Smooth muscle cell (in vitro differentiated cells): ENCODE measurements around the gene WFDC11. TPM values are rescaled to one million over a fixed set of nuclear protein-coding genes. Genes with fewer than 3 reads are reported as not detected.

Experiments used
- DNase-seq: peaks from one replicate; lab custom pipeline; 2025; ENCODE audit not compliant: unreplicated experiment; lab: John Stamatoyannopoulos, UW
- H2AFZ ChIP-seq: fragments of 200-600 bp; sonication (generic); 2 replicates; pipeline ENCODE4 v1.6.0; 2016; ENCODE audit warnings: antibody characterized with exemption, low read depth, mild to moderate bottlenecking
- H3F3A ChIP-seq: fragments of 200-600 bp; sonication (generic); 2 replicates; pipeline ENCODE4 v1.6.0; 2017; ENCODE audit warnings: antibody characterized with exemption, low read depth
- H3K27ac ChIP-seq: fragments of 200-600 bp; sonication (generic); 2 replicates; pipeline ENCODE4 v1.5.1; 2016; ENCODE audit warnings: low read depth, mild to moderate bottlenecking
- H3K27me3 ChIP-seq: fragments of 200-600 bp; sonication (generic); 2 replicates; pipeline ENCODE4 v1.6.1; 2016; ENCODE audit warnings: low read depth, mild to moderate bottlenecking
- H3K36me3 ChIP-seq: fragments of 200-600 bp; sonication (generic); 2 replicates; pipeline ENCODE4 v1.5.1; 2016; ENCODE audit warnings: low read depth
- H3K4me1 ChIP-seq: fragments of 200-600 bp; sonication (generic); 2 replicates; pipeline ENCODE4 v1.5.1; 2016; ENCODE audit warnings: low read depth
- H3K4me2 ChIP-seq: fragments of 200-600 bp; sonication (generic); 2 replicates; pipeline ENCODE4 v1.6.0; 2016; ENCODE audit warnings: mild to moderate bottlenecking
- H3K4me3 ChIP-seq: fragments of 200-600 bp; sonication (generic); 2 replicates; pipeline ENCODE4 v1.5.1; 2016; ENCODE audit warnings: mild to moderate bottlenecking
- H3K79me2 ChIP-seq: fragments of 200-600 bp; sonication (generic); 2 replicates; pipeline ENCODE4 v1.6.0; 2016; ENCODE audit warnings: low read depth, mild to moderate bottlenecking
- H3K9ac ChIP-seq: fragments of 200-600 bp; sonication (generic); 2 replicates; pipeline ENCODE4 v1.6.0; 2016; ENCODE audit warnings: low read depth
- H3K9me3 ChIP-seq: fragments of 200-600 bp; sonication (generic); replicated peaks from 2 replicates; pipeline ENCODE4 v1.5.1; 2016; ENCODE audit warnings: low read depth
- H4K20me1 ChIP-seq: fragments of 200-600 bp; sonication (generic); 2 replicates; pipeline ENCODE4 v1.6.0; 2016; ENCODE audit warnings: low read depth
- WGBS: methylation state at CpG from one replicate; pipeline ENCODE4 v1.1.7; 2016; ENCODE audit warnings: low lambda C conversion rate; 5-methylcytosine and 5-hydroxymethylcytosine counted together
- microRNA-seq: library from miRNA; unstranded; fragments of <30 nt; microRNA quantifications from one replicate; pipeline ENCODE4, GENCODE V29; 2016; ENCODE audit warnings: borderline number of aligned reads
- polyA plus RNA-seq: library from polyadenylated mRNA; unstranded; fragments of >200 nt; fragmentation: Nextera tagmentation; extraction: Ambion mirVana; gene quantifications from 2 replicates; pipeline ENCODE4 v1.2.1, GENCODE V29; 2016
- small RNA-seq: library from RNA; depleted of rRNA; stranded (forward); fragments of <200 nt; gene quantifications from one replicate; pipeline ENCODE3, GENCODE V24; 2014
- total RNA-seq: library from RNA; depleted of rRNA; stranded (reverse); fragments of >200 nt; gene quantifications from 2 replicates; pipeline ENCODE4 v1.2.3, GENCODE V29; 2014
- TF ChIP-seq, protein P1 (sequence below): fragments of 200-600 bp; sonication (generic); IDR thresholded peaks from 2 replicates; pipeline ENCODE4 v1.5.1; 2017; ENCODE audit warnings: borderline replicate concordance, mild to moderate bottlenecking, antibody characterized with exemption; ENCODE audit not compliant: insufficient read depth, poor library complexity, severe bottlenecking

The WFDC11 gene
- total and polyA plus RNA-seq, 2 experiments from 2014 or later = not detected

- Histone ChIP-seq H3K4me1 (peaks cover 13% of the 10 kb centered on the region), H3K27me3 (no peaks in the 10 kb centered on the region), H3K4me3 (no peak overlapping the region), H3K9me3 (no peaks in the 10 kb centered on the region), H3K9ac (peak overlapping the region; percentile 43), H3F3A (no peaks in the 10 kb centered on the region), H3K36me3 (no peaks in the 10 kb centered on the region), H3K79me2 (no peaks in the 10 kb centered on the region), H3K27ac (peak overlapping the region; percentile 77), H4K20me1 (no peaks in the 10 kb centered on the region), H3K4me2 (peak overlapping the region; percentile 42), H2AFZ (peak overlapping the region; percentile 61)
- 17% methylated on average over 4 of the region's 4 CpGs for WGBS
- TF ChIP-seq, protein P1, sequence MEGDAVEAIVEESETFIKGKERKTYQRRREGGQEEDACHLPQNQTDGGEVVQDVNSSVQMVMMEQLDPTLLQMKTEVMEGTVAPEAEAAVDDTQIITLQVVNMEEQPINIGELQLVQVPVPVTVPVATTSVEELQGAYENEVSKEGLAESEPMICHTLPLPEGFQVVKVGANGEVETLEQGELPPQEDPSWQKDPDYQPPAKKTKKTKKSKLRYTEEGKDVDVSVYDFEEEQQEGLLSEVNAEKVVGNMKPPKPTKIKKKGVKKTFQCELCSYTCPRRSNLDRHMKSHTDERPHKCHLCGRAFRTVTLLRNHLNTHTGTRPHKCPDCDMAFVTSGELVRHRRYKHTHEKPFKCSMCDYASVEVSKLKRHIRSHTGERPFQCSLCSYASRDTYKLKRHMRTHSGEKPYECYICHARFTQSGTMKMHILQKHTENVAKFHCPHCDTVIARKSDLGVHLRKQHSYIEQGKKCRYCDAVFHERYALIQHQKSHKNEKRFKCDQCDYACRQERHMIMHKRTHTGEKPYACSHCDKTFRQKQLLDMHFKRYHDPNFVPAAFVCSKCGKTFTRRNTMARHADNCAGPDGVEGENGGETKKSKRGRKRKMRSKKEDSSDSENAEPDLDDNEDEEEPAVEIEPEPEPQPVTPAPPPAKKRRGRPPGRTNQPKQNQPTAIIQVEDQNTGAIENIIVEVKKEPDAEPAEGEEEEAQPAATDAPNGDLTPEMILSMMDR = no peak
- DNase-seq = no peak
These were observed 59.0 kb downstream of the WFDC11 start for GRCh38 chr20:45611054-45611453.

- Histone ChIP-seq H3K27ac (no peak overlapping the region), H3K27me3 (no peaks in the 10 kb centered on the region), H3K4me1 (peaks cover 13% of the 10 kb centered on the region), H3F3A (no peaks in the 10 kb centered on the region), H3K9me3 (peaks cover 5% of the 10 kb centered on the region), H3K9ac (no peak overlapping the region), H4K20me1 (no peaks in the 10 kb centered on the region), H3K4me3 (no peak overlapping the region), H2AFZ (no peak overlapping the region), H3K79me2 (no peaks in the 10 kb centered on the region), H3K36me3 (no peaks in the 10 kb centered on the region), H3K4me2 (no peak overlapping the region)
- 100% methylated on average over 1 of the region's 1 CpG for WGBS
- TF ChIP-seq, protein P1 = no peak
- DNase-seq = no peak
These were observed 62.2 kb downstream of the WFDC11 start for GRCh38 chr20:45607810-45608209.

Small RNA genes within 50 kb of the gene (microRNA-seq; reads per million reads assigned to microRNA genes)
- gene MIR3617 = 21.0 reads per million, percentile 28 among the genes with 10 or more reads in this experiment

Small RNA genes within 50 kb of the gene (small RNA-seq; reads per million reads assigned to genes)
- not detected for gene MIR3617

Other genes with a start within 250 kb of the WFDC11 start
- 3.0 and 5.7 TPM in 2 replicates for gene WFDC2, start 200.5 kb downstream of the WFDC11 start, total RNA-seq
- gene WFDC2, start 200.5 kb downstream of the WFDC11 start, polyA plus RNA-seq = 9.5 and 42.9 TPM in 2 replicates
- gene SPINT3, start 154.6 kb downstream of the WFDC11 start, total RNA-seq = not detected in 2 replicates
- gene SPINT3, start 154.6 kb downstream of the WFDC11 start, polyA plus RNA-seq = not detected in 2 replicates
- gene WFDC6, start 130.8 kb downstream of the WFDC11 start, total RNA-seq = not detected in 2 replicates
- gene WFDC6, start 130.8 kb downstream of the WFDC11 start, polyA plus RNA-seq = not detected in 2 replicates
- gene EPPIN, start 122.8 kb downstream of the WFDC11 start, total RNA-seq = not detected in 2 replicates
- not detected in 2 replicates for gene EPPIN, start 122.8 kb downstream of the WFDC11 start, polyA plus RNA-seq
- not detected in 2 replicates for gene WFDC8, start 91.0 kb downstream of the WFDC11 start, total RNA-seq
- gene WFDC8, start 91.0 kb downstream of the WFDC11 start, polyA plus RNA-seq = not detected in 2 replicates
- gene WFDC10A, start 40.5 kb downstream of the WFDC11 start, total RNA-seq = not detected in 2 replicates
- not detected in 2 replicates for gene WFDC10A, start 40.5 kb downstream of the WFDC11 start, polyA plus RNA-seq
- gene WFDC9, start 39.0 kb downstream of the WFDC11 start, total RNA-seq = not detected in 2 replicates
- gene WFDC9, start 39.0 kb downstream of the WFDC11 start, polyA plus RNA-seq = not detected in 2 replicates
- not detected in 2 replicates for gene WFDC13, start 31.8 kb upstream of the WFDC11 start, total RNA-seq
- not detected in 2 replicates for gene WFDC13, start 31.8 kb upstream of the WFDC11 start, polyA plus RNA-seq
- not detected in 2 replicates for gene WFDC10B, start 34.8 kb upstream of the WFDC11 start, total RNA-seq
- 0.31 TPM in 1 of 2 replicates, not detected in the other for gene WFDC10B, start 34.8 kb upstream of the WFDC11 start, polyA plus RNA-seq
- gene SPINT4, start 52.1 kb upstream of the WFDC11 start, total RNA-seq = not detected in 2 replicates
- not detected in 2 replicates for gene SPINT4, start 52.1 kb upstream of the WFDC11 start, polyA plus RNA-seq
- gene WFDC3, start 121.6 kb upstream of the WFDC11 start, total RNA-seq = not detected in 2 replicates
- gene WFDC3, start 121.6 kb upstream of the WFDC11 start, polyA plus RNA-seq = 0.64 TPM in 1 of 2 replicates, not detected in the other
- 15.3 and 19.4 TPM in 2 replicates for gene DNTTIP1, start 121.7 kb upstream of the WFDC11 start, total RNA-seq
- gene DNTTIP1, start 121.7 kb upstream of the WFDC11 start, polyA plus RNA-seq = 52.6 and 55.4 TPM in 2 replicates
- 25.8 and 35.1 TPM in 2 replicates for gene UBE2C, start 142.4 kb upstream of the WFDC11 start, total RNA-seq
- gene UBE2C, start 142.4 kb upstream of the WFDC11 start, polyA plus RNA-seq = 61.2 and 66.5 TPM in 2 replicates
- gene TNNC2, start 157.1 kb upstream of the WFDC11 start, total RNA-seq = 1.7 TPM in 1 of 2 replicates, not detected in the other
- gene TNNC2, start 157.1 kb upstream of the WFDC11 start, polyA plus RNA-seq = 0.78 and 1.2 TPM in 2 replicates
- 10.9 and 14.7 TPM in 2 replicates for gene SNX21, start 163.6 kb upstream of the WFDC11 start, total RNA-seq
- gene SNX21, start 163.6 kb upstream of the WFDC11 start, polyA plus RNA-seq = 14.4 and 17.8 TPM in 2 replicates
- 30.2 and 31.9 TPM in 2 replicates for gene ACOT8, start 187.2 kb upstream of the WFDC11 start, total RNA-seq
- 32.6 and 43.8 TPM in 2 replicates for gene ACOT8, start 187.2 kb upstream of the WFDC11 start, polyA plus RNA-seq
- gene ZSWIM3, start 187.4 kb upstream of the WFDC11 start, total RNA-seq = 4.9 and 6.5 TPM in 2 replicates
- 1.4 and 2.1 TPM in 2 replicates for gene ZSWIM3, start 187.4 kb upstream of the WFDC11 start, polyA plus RNA-seq
- 10.5 and 12.2 TPM in 2 replicates for gene ZSWIM1, start 211.0 kb upstream of the WFDC11 start, total RNA-seq
- gene ZSWIM1, start 211.0 kb upstream of the WFDC11 start, polyA plus RNA-seq = 5.7 and 6.7 TPM in 2 replicates
- gene SPATA25, start 217.4 kb upstream of the WFDC11 start, total RNA-seq = 0.54 and 1.2 TPM in 2 replicates
- gene SPATA25, start 217.4 kb upstream of the WFDC11 start, polyA plus RNA-seq = 0.43 TPM in 1 of 2 replicates, not detected in the other
- gene NEURL2, start 221.0 kb upstream of the WFDC11 start, total RNA-seq = 0.31 and 3.3 TPM in 2 replicates
- gene NEURL2, start 221.0 kb upstream of the WFDC11 start, polyA plus RNA-seq = 3.7 and 4.7 TPM in 2 replicates
- 74.8 and 79.7 TPM in 2 replicates for gene CTSA, start 221.1 kb upstream of the WFDC11 start, total RNA-seq
- gene CTSA, start 221.1 kb upstream of the WFDC11 start, polyA plus RNA-seq = 132 and 138 TPM in 2 replicates
- gene PLTP, start 241.9 kb upstream of the WFDC11 start, total RNA-seq = 81.0 and 93.3 TPM in 2 replicates
- 197 and 262 TPM in 2 replicates for gene PLTP, start 241.9 kb upstream of the WFDC11 start, polyA plus RNA-seq